Activated T-cell treated with anti-CD3 and anti-CD28 coated beads, Interleukin-2, amount 50 U/mL, for 24 hours (primary cell): ENCODE measurements around the gene SUGCT.

Source experiments
- DNase-seq: peaks from one replicate; pipeline ENCODE4 v3.0.0-alpha.2; 2020
- H3K27ac Mint-ChIP-seq: 2 replicates; pipeline ENCODE4 v1.8.0; 2020; ENCODE audit warnings: mild to moderate bottlenecking, mixed read lengths
- H3K27me3 Mint-ChIP-seq: 2 replicates; pipeline ENCODE4 v1.8.0; 2020; ENCODE audit warnings: mixed read lengths
- H3K36me3 Mint-ChIP-seq: 2 replicates; pipeline ENCODE4 v1.8.0; 2020; ENCODE audit warnings: low read depth, mixed read lengths
- H3K4me1 Mint-ChIP-seq: 2 replicates; pipeline ENCODE4 v1.8.0; 2020; ENCODE audit warnings: low read depth, mixed read lengths
- H3K4me3 Mint-ChIP-seq: 2 replicates; pipeline ENCODE4 v1.8.0; 2020; ENCODE audit warnings: mild to moderate bottlenecking, moderate library complexity, mixed read lengths
- H3K9me3 Mint-ChIP-seq: 2 replicates; pipeline ENCODE4 v1.8.0; 2020; ENCODE audit warnings: mixed read lengths

SUGCT gene

GRCh38 chr7:40843338-40843985 is 708.7 kb downstream of the SUGCT start:
- H3K9me3 Mint-ChIP-seq, result peaks cover 4% of the 10 kb centered on the region
- H3K4me3 Mint-ChIP-seq, result no peak overlapping the region
- H3K36me3 Mint-ChIP-seq, result no peaks in the 10 kb centered on the region
- DNase-seq, result no peak
- no peaks in the 10 kb centered on the region for H3K27me3 Mint-ChIP-seq
- H3K27ac Mint-ChIP-seq, result no peak overlapping the region
- H3K4me1 Mint-ChIP-seq, result no peaks in the 10 kb centered on the region

DNA sequence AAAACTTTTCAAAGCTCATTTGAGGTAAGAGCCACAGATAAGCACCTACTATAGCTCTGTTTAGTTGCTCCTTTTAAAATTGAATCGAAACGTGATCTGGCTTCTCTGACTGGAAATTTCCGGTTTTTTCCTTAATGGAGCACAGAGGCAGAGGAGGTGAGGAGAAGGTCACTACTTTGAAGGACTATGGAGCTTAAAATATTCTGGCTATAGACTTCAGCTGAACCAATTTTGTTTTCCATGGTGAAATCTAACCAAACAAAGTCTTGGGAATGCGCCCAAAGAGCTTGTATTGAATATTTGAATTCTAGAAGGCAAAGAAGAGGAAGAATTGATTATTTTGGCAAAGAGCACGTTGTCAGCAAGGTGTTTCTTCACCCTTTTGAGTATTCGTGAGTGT is 711.1 kb downstream of the SUGCT start:
- Mint-ChIP-seq H3K4me1 (no peaks in the 10 kb centered on the region), H3K27ac (no peak overlapping the region), H3K36me3 (no peaks in the 10 kb centered on the region), H3K9me3 (no peaks in the 10 kb centered on the region), H3K27me3 (no peaks in the 10 kb centered on the region), H3K4me3 (no peak overlapping the region)
- no peak for DNase-seq

GRCh38 chr7:40847921-40848320 is 713.1 kb downstream of the SUGCT start:
- Mint-ChIP-seq H3K9me3 (no peaks in the 10 kb centered on the region), H3K27ac (no peak overlapping the region), H3K4me3 (no peak overlapping the region), H3K4me1 (no peaks in the 10 kb centered on the region), H3K27me3 (no peaks in the 10 kb centered on the region), H3K36me3 (no peaks in the 10 kb centered on the region)
- no peak for DNase-seq

- H3K27ac Mint-ChIP-seq, result no peak overlapping the region
- no peak overlapping the region for H3K4me3 Mint-ChIP-seq
- H3K36me3 Mint-ChIP-seq, result no peaks in the 10 kb centered on the region
- no peaks in the 10 kb centered on the region for H3K9me3 Mint-ChIP-seq
- no peaks in the 10 kb centered on the region for H3K4me1 Mint-ChIP-seq
- H3K27me3 Mint-ChIP-seq, result no peaks in the 10 kb centered on the region
- no peak for DNase-seq
Observed at GRCh38 chr7:40848541-40849221, 713.9 kb downstream of the SUGCT start.

GRCh38 chr7:40850017-40850416 is 715.2 kb downstream of the SUGCT start:
- no peak for DNase-seq
- H3K36me3 Mint-ChIP-seq, result no peaks in the 10 kb centered on the region

GRCh38 chr7:40851001-40851400 is 716.2 kb downstream of the SUGCT start:
- no peaks in the 10 kb centered on the region for H3K36me3 Mint-ChIP-seq
- no peak overlapping the region for H3K27ac Mint-ChIP-seq
- no peaks in the 10 kb centered on the region for H3K4me1 Mint-ChIP-seq
- H3K27me3 Mint-ChIP-seq, result no peaks in the 10 kb centered on the region
- H3K9me3 Mint-ChIP-seq, result no peaks in the 10 kb centered on the region
- no peak overlapping the region for H3K4me3 Mint-ChIP-seq
- DNase-seq, result no peak

More at GRCh38 chr7:40850017-40850416, 715.2 kb downstream of the SUGCT start:
- Mint-ChIP-seq H3K27me3 (no peaks in the 10 kb centered on the region), H3K9me3 (no peaks in the 10 kb centered on the region), H3K27ac (no peak overlapping the region), H3K4me3 (no peak overlapping the region), H3K4me1 (no peaks in the 10 kb centered on the region)

- H3K27ac Mint-ChIP-seq, result no peak overlapping the region
- no peaks in the 10 kb centered on the region for H3K4me1 Mint-ChIP-seq
- no peaks in the 10 kb centered on the region for H3K36me3 Mint-ChIP-seq
- H3K27me3 Mint-ChIP-seq, result no peaks in the 10 kb centered on the region
- no peak for DNase-seq
- H3K4me3 Mint-ChIP-seq, result no peak overlapping the region
- peaks cover 7% of the 10 kb centered on the region for H3K9me3 Mint-ChIP-seq
Observed at GRCh38 chr7:40859076-40859475, 724.3 kb downstream of the SUGCT start.

- no peaks in the 10 kb centered on the region for H3K36me3 Mint-ChIP-seq
- H3K4me3 Mint-ChIP-seq, result no peak overlapping the region
- no peak overlapping the region for H3K27ac Mint-ChIP-seq
- no peak for DNase-seq
- no peaks in the 10 kb centered on the region for H3K27me3 Mint-ChIP-seq
- H3K9me3 Mint-ChIP-seq, result peaks cover 7% of the 10 kb centered on the region
- no peaks in the 10 kb centered on the region for H3K4me1 Mint-ChIP-seq
Observed at GRCh38 chr7:40859965-40860543, 725.2 kb downstream of the SUGCT start.

GRCh38 chr7:40865441-40866233 is 730.8 kb downstream of the SUGCT start:
- no peak overlapping the region for H3K27ac Mint-ChIP-seq
- peaks cover 8% of the 10 kb centered on the region for H3K9me3 Mint-ChIP-seq
- H3K4me1 Mint-ChIP-seq, result no peaks in the 10 kb centered on the region
- no peak for DNase-seq
- H3K27me3 Mint-ChIP-seq, result no peaks in the 10 kb centered on the region
- no peaks in the 10 kb centered on the region for H3K36me3 Mint-ChIP-seq
- no peak overlapping the region for H3K4me3 Mint-ChIP-seq

DNA sequence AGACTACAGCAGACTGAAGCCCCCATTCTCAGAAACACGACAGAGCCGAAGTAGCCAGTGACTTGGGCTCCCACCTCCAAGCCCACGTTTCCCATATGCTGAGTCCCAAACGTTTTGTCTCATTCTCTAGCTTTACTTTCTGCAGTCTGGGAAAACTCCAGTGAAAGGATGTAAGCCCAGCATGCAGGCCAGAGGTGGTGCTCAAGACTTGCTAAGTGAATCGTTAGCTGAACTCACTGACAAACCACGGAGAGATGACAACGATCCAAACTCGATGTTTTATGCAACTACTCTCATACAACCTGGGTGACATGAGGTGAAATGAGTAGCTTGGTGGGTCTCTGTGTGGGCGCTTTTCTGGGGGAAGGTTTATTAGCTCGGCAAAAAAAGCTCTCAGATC is 731.8 kb downstream of the SUGCT start:
- peaks cover 8% of the 10 kb centered on the region for H3K9me3 Mint-ChIP-seq
- DNase-seq, result no peak
- H3K4me1 Mint-ChIP-seq, result no peaks in the 10 kb centered on the region
- no peaks in the 10 kb centered on the region for H3K36me3 Mint-ChIP-seq
- no peaks in the 10 kb centered on the region for H3K27me3 Mint-ChIP-seq
- no peak overlapping the region for H3K4me3 Mint-ChIP-seq
- no peak overlapping the region for H3K27ac Mint-ChIP-seq

- H3K27me3 Mint-ChIP-seq, result no peaks in the 10 kb centered on the region
- no peaks in the 10 kb centered on the region for H3K4me1 Mint-ChIP-seq
- DNase-seq, result no peak
- H3K27ac Mint-ChIP-seq, result no peak overlapping the region
- H3K36me3 Mint-ChIP-seq, result no peaks in the 10 kb centered on the region
- H3K4me3 Mint-ChIP-seq, result no peak overlapping the region
- H3K9me3 Mint-ChIP-seq, result peaks cover 7% of the 10 kb centered on the region
Observed at GRCh38 chr7:40870108-40870507, 735.3 kb downstream of the SUGCT start.

DNA sequence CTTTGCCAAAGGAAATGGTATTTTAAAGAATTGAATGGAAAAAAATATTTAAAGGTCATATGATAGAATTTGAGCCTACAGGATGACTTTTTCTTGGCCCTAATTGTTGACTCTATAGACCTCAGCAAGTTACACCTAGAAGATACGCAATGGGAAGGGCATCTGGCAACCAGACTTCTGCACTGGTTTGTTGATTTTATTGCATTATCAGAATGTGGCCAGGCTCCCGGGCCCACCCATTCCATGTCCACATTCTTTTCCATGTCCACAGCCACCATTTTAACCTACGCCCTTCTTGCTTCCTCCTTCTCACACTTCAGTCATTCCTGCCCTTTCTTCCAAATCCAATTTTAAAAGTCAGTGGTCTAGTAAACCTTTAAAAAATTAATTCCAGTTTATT is 738.4 kb downstream of the SUGCT start:
- no peak for DNase-seq
- H3K36me3 Mint-ChIP-seq, result no peaks in the 10 kb centered on the region
- H3K9me3 Mint-ChIP-seq, result peaks cover 9% of the 10 kb centered on the region
- no peaks in the 10 kb centered on the region for H3K27me3 Mint-ChIP-seq
- no peak overlapping the region for H3K27ac Mint-ChIP-seq
- no peak overlapping the region for H3K4me3 Mint-ChIP-seq
- no peaks in the 10 kb centered on the region for H3K4me1 Mint-ChIP-seq

DNA sequence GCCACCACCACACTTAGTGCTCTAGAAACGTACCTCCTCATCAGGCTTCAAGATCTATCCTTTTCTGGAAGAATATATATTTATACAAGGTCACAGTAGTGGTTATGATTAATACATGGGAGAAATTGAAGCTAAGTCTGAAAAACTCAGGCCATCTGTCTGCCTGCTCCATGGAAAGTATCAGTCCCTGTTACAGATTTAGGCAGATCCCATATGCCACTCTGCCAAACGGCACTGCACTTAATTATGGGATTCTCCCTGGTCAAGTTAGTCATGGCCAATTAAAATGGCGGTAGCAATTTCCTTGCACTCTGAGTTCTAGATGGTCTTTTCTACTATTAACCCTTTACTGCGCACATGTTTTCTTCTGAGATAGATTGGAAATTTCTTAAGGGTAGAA is 740.0 kb downstream of the SUGCT start:
- H3K4me1 Mint-ChIP-seq, result no peaks in the 10 kb centered on the region
- no peaks in the 10 kb centered on the region for H3K36me3 Mint-ChIP-seq
- H3K9me3 Mint-ChIP-seq, result peaks cover 7% of the 10 kb centered on the region
- no peak overlapping the region for H3K4me3 Mint-ChIP-seq
- no peak for DNase-seq
- H3K27ac Mint-ChIP-seq, result no peak overlapping the region
- no peaks in the 10 kb centered on the region for H3K27me3 Mint-ChIP-seq

- Mint-ChIP-seq H3K27ac (no peak overlapping the region), H3K36me3 (no peaks in the 10 kb centered on the region), H3K4me3 (no peak overlapping the region), H3K9me3 (peaks cover 6% of the 10 kb centered on the region), H3K27me3 (no peaks in the 10 kb centered on the region), H3K4me1 (no peaks in the 10 kb centered on the region)
- DNase-seq, result no peak
Observed at GRCh38 chr7:40876601-40877000, 741.8 kb downstream of the SUGCT start.
